Mesendoderm (in vitro differentiated cells): Measurements from ENCODE around the gene CYFIP2.

Source experiments
- DNase-seq: peaks from one replicate; pipeline ENCODE4 v3.0.0; 2013
- H2AK5ac ChIP-seq: 2 replicates; pipeline ENCODE4 v1.6.1; 2013; ENCODE audit warnings: low read length, inconsistent platforms
- H2BK120ac ChIP-seq: 2 replicates; pipeline ENCODE4 v1.6.1; 2013; ENCODE audit warnings: low read depth, mild to moderate bottlenecking, low read length, moderate library complexity, mixed read lengths
- H2BK15ac ChIP-seq: replicated peaks from 2 replicates; pipeline ENCODE4 v1.6.1; 2013; ENCODE audit warnings: low read depth, mild to moderate bottlenecking, moderate library complexity
- H2BK5ac ChIP-seq: 2 replicates; pipeline ENCODE4 v1.6.1; 2013; ENCODE audit warnings: low read length, inconsistent platforms
- H3K18ac ChIP-seq: 2 replicates; pipeline ENCODE4 v1.6.1; 2013; ENCODE audit warnings: mild to moderate bottlenecking, low read length, mixed read lengths
- H3K23ac ChIP-seq: one replicate; pipeline ENCODE4 v1.6.1; 2013; ENCODE audit warnings: low read length
- H3K27ac ChIP-seq: 2 replicates; pipeline ENCODE4 v1.5.1; 2013; ENCODE audit warnings: low read depth, mild to moderate bottlenecking, inconsistent platforms, low read length, moderate library complexity
- H3K27me3 ChIP-seq: 2 replicates; pipeline ENCODE4 v1.6.1; 2013; ENCODE audit warnings: low read length, control low read depth, mild to moderate bottlenecking, inconsistent platforms; ENCODE audit not compliant: insufficient read depth, poor library complexity
- H3K36me3 ChIP-seq: 2 replicates; pipeline ENCODE4 v1.6.1; 2013; ENCODE audit warnings: low read length, inconsistent platforms; ENCODE audit not compliant: control insufficient read depth, insufficient read depth
- H3K4ac ChIP-seq: one replicate; pipeline ENCODE4 v1.6.1; 2013; ENCODE audit warnings: low read depth, mild to moderate bottlenecking, low read length, moderate library complexity
- H3K4me1 ChIP-seq: 2 replicates; pipeline ENCODE4 v1.6.1; 2013; ENCODE audit warnings: low read depth, low read length, inconsistent platforms; ENCODE audit not compliant: control insufficient read depth
- H3K4me2 ChIP-seq: 2 replicates; pipeline ENCODE4 v1.6.1; 2013; ENCODE audit warnings: low read length
- H3K4me3 ChIP-seq: 2 replicates; pipeline ENCODE4 v1.5.1; 2013; ENCODE audit warnings: mild to moderate bottlenecking, low read length
- H3K56ac ChIP-seq: one replicate; pipeline ENCODE4 v1.6.1; 2013; ENCODE audit warnings: low read length
- H3K79me1 ChIP-seq: 2 replicates; pipeline ENCODE4 v1.6.1; 2013; ENCODE audit warnings: low read length, inconsistent platforms
- H3K79me2 ChIP-seq: 2 replicates; pipeline ENCODE4 v1.6.1; 2013; ENCODE audit warnings: mild to moderate bottlenecking, low read length; ENCODE audit not compliant: control insufficient read depth, insufficient read depth
- H3K9ac ChIP-seq: 2 replicates; pipeline ENCODE4 v1.6.1; 2013; ENCODE audit warnings: low read length, inconsistent platforms
- H4K5ac ChIP-seq: one replicate; pipeline ENCODE4 v1.6.1; 2013; ENCODE audit warnings: low read length
- H4K8ac ChIP-seq: one replicate; pipeline ENCODE4 v1.6.1; 2013; ENCODE audit warnings: low read depth, mild to moderate bottlenecking, control low read depth, low read length, moderate library complexity
- WGBS: extraction: QIAGEN DNeasy Blood & Tissue Kit; methylation state at CpG from one replicate; pipeline ENCODE4 v1.1.7; 2013; ENCODE audit warnings: low lambda C conversion rate, missing lambda C conversion rate; ENCODE audit not compliant: insufficient coverage; ENCODE audit errors: extremely low coverage; 5-methylcytosine and 5-hydroxymethylcytosine counted together

Gene CYFIP2

GRCh38 chr5:157269761-157270272 is 3.9 kb downstream of the CYFIP2 start:
- Histone ChIP-seq H3K18ac (no peak overlapping the region), H3K4me2 (no peak overlapping the region), H2AK5ac (no peak overlapping the region), H3K79me2 (peaks cover 1% of the 10 kb centered on the region), H3K23ac (no peak overlapping the region), H3K27ac (no peak overlapping the region), H3K36me3 (no peaks in the 10 kb centered on the region), H2BK15ac (no peak overlapping the region), H3K4ac (no peak overlapping the region), H2BK120ac (no peak overlapping the region), H3K79me1 (peaks cover 1% of the 10 kb centered on the region), H2BK5ac (no peak overlapping the region), H3K56ac (no peak overlapping the region), H3K9ac (no peak overlapping the region), H3K4me1 (peaks cover 4% of the 10 kb centered on the region), H4K8ac (no peak overlapping the region), H3K27me3 (no peaks in the 10 kb centered on the region), H3K4me3 (no peak overlapping the region), H4K5ac (no peak overlapping the region)
- no peak for DNase-seq
- no CpG with 5 or more reads among the region's 4 CpGs for WGBS

- no peak overlapping the region for H3K56ac ChIP-seq
- no peaks in the 10 kb centered on the region for H3K36me3 ChIP-seq
- H3K9ac ChIP-seq: no peak overlapping the region
- H3K4ac ChIP-seq: no peak overlapping the region
- DNase-seq: no peak
- H3K79me1 ChIP-seq: peaks cover 1% of the 10 kb centered on the region
- no peak overlapping the region for H2BK5ac ChIP-seq
- H3K79me2 ChIP-seq: peaks cover 1% of the 10 kb centered on the region
- no peak overlapping the region for H2AK5ac ChIP-seq
- H3K4me3 ChIP-seq: no peak overlapping the region
- H3K27ac ChIP-seq: no peak overlapping the region
- no peak overlapping the region for H3K18ac ChIP-seq
- H4K5ac ChIP-seq: no peak overlapping the region
- no peak overlapping the region for H4K8ac ChIP-seq
- H3K23ac ChIP-seq: no peak overlapping the region
- no peak overlapping the region for H2BK15ac ChIP-seq
- H3K4me2 ChIP-seq: no peak overlapping the region
- H3K27me3 ChIP-seq: no peaks in the 10 kb centered on the region
- H2BK120ac ChIP-seq: no peak overlapping the region
- H3K4me1 ChIP-seq: peaks cover 2% of the 10 kb centered on the region
- WGBS: no CpG with 5 or more reads among the region's 3 CpGs
Measured at GRCh38 chr5:157270771-157271170, 4.8 kb downstream of the CYFIP2 start.

- Histone ChIP-seq H4K8ac (no peak overlapping the region), H2BK120ac (no peak overlapping the region), H3K4me2 (no peak overlapping the region), H3K79me2 (peaks cover 1% of the 10 kb centered on the region), H3K9ac (no peak overlapping the region), H3K79me1 (peaks cover 1% of the 10 kb centered on the region), H3K56ac (no peak overlapping the region), H3K27me3 (no peaks in the 10 kb centered on the region), H3K23ac (no peak overlapping the region), H2BK5ac (no peak overlapping the region), H3K27ac (no peak overlapping the region), H3K4ac (no peak overlapping the region), H3K4me3 (no peak overlapping the region), H2BK15ac (no peak overlapping the region), H2AK5ac (no peak overlapping the region), H3K4me1 (peaks cover 2% of the 10 kb centered on the region), H3K18ac (no peak overlapping the region), H4K5ac (no peak overlapping the region), H3K36me3 (no peaks in the 10 kb centered on the region)
- WGBS: no CpG with 5 or more reads among the region's 12 CpGs
- no peak for DNase-seq
Measured at GRCh38 chr5:157271740-157272271, 5.9 kb downstream of the CYFIP2 start.

GRCh38 chr5:157273131-157273556 is 7.2 kb downstream of the CYFIP2 start:
- peaks cover 2% of the 10 kb centered on the region for H3K4me1 ChIP-seq
- no peak overlapping the region for H2BK120ac ChIP-seq
- peaks cover 1% of the 10 kb centered on the region for H3K79me2 ChIP-seq
- H3K4ac ChIP-seq: no peak overlapping the region
- H2BK15ac ChIP-seq: no peak overlapping the region
- H3K4me3 ChIP-seq: no peak overlapping the region
- H2AK5ac ChIP-seq: no peak overlapping the region
- no peaks in the 10 kb centered on the region for H3K79me1 ChIP-seq
- DNase-seq: no peak
- H3K56ac ChIP-seq: no peak overlapping the region
- no peak overlapping the region for H3K18ac ChIP-seq
- H3K36me3 ChIP-seq: no peaks in the 10 kb centered on the region
- no peak overlapping the region for H3K9ac ChIP-seq
- H3K4me2 ChIP-seq: no peak overlapping the region
- H3K27me3 ChIP-seq: no peaks in the 10 kb centered on the region
- no peak overlapping the region for H3K27ac ChIP-seq
- no peak overlapping the region for H3K23ac ChIP-seq
- no peak overlapping the region for H4K5ac ChIP-seq
- H4K8ac ChIP-seq: no peak overlapping the region
- WGBS: no CpG with 5 or more reads among the region's 1 CpG
- H2BK5ac ChIP-seq: no peak overlapping the region

GRCh38 chr5:157275403-157275802 is 9.5 kb downstream of the CYFIP2 start:
- no peak overlapping the region for H4K8ac ChIP-seq
- no CpG with 5 or more reads among the region's 1 CpG for WGBS
- no peaks in the 10 kb centered on the region for H3K36me3 ChIP-seq
- no peak overlapping the region for H3K27ac ChIP-seq
- H3K56ac ChIP-seq: no peak overlapping the region
- H2BK5ac ChIP-seq: no peak overlapping the region
- no peaks in the 10 kb centered on the region for H3K4me1 ChIP-seq
- no peak overlapping the region for H3K4me2 ChIP-seq
- H3K79me1 ChIP-seq: no peaks in the 10 kb centered on the region
- H3K27me3 ChIP-seq: no peaks in the 10 kb centered on the region
- no peak overlapping the region for H3K9ac ChIP-seq
- H4K5ac ChIP-seq: no peak overlapping the region
- no peak overlapping the region for H3K23ac ChIP-seq
- no peak for DNase-seq
- no peak overlapping the region for H3K4me3 ChIP-seq
- no peak overlapping the region for H3K4ac ChIP-seq
- peaks cover 1% of the 10 kb centered on the region for H3K79me2 ChIP-seq
- H2BK15ac ChIP-seq: no peak overlapping the region
- H2BK120ac ChIP-seq: no peak overlapping the region
- H3K18ac ChIP-seq: no peak overlapping the region
- H2AK5ac ChIP-seq: no peak overlapping the region
